ENCODE data around the gene MSRB3. TPM values are rescaled to one million over a fixed set of nuclear protein-coding genes. Genes with fewer than 3 reads are reported as not detected.

MSRB3 gene
- total RNA-seq, 4 donors from 2014 or later: 12.0 to 29.2 (median 18.5) TPM

DNA sequence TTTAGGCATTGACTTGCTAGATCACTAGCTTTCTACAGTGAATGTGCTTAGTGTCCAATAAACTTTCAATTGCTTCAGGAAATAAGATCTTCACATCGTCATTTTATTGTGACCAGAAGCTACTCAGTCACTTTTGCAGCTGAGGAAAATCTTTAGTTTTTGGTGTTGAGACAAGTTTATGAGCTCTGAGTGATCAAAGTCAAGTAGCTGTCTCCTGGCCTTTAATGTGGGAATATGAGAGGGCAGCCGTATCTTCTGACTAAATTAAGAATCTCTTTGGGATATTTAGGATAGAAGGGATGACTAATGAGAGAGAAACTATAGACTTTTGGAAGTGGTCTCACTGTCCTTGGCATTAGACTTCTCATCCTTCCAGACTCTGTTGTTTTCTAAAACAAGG lies 21.6 kb downstream of the MSRB3 start:
- TF ChIP-seq, protein P1, sequence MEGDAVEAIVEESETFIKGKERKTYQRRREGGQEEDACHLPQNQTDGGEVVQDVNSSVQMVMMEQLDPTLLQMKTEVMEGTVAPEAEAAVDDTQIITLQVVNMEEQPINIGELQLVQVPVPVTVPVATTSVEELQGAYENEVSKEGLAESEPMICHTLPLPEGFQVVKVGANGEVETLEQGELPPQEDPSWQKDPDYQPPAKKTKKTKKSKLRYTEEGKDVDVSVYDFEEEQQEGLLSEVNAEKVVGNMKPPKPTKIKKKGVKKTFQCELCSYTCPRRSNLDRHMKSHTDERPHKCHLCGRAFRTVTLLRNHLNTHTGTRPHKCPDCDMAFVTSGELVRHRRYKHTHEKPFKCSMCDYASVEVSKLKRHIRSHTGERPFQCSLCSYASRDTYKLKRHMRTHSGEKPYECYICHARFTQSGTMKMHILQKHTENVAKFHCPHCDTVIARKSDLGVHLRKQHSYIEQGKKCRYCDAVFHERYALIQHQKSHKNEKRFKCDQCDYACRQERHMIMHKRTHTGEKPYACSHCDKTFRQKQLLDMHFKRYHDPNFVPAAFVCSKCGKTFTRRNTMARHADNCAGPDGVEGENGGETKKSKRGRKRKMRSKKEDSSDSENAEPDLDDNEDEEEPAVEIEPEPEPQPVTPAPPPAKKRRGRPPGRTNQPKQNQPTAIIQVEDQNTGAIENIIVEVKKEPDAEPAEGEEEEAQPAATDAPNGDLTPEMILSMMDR (IDR thresholded peaks at IDR 0.05): no peak
- no peak for TF ChIP-seq POLR2A (IDR thresholded peaks at IDR 0.05)
- Histone ChIP-seq H3K36me3 (no peaks in the 10 kb centered on the region), H3K4me3 (replicated peaks in 1 of 3) (no peak overlapping the region), H3K27ac (no peak overlapping the region), H3K9me3 (no peaks in the 10 kb centered on the region), H3K27me3 (no peaks in the 10 kb centered on the region), H3K4me1 (no peaks in the 10 kb centered on the region)
- 76 to 86% methylated on average over 2 of the region's 2 CpGs for WGBS, 2 donors
- DNase-seq: no peak
- intact Hi-C loops (cut with DNase I): no loop called here

GRCh38 chr12:65300679-65301349 lies 22.3 kb downstream of the MSRB3 start:
- TF ChIP-seq, protein P1 (IDR thresholded peaks at IDR 0.05): peak in 1 of 6 experiments; percentile 13
- TF ChIP-seq POLR2A (IDR thresholded peaks at IDR 0.05): no peak
- no peak overlapping the region for H3K27ac ChIP-seq
- no peaks in the 10 kb centered on the region for H3K4me1 ChIP-seq
- H3K36me3 ChIP-seq: no peaks in the 10 kb centered on the region
- 73 to 77% methylated on average over 3 of the region's 3 CpGs for WGBS, 2 donors
- no peak overlapping the region for H3K4me3 ChIP-seq (replicated peaks in 1 of 3)
- no peaks in the 10 kb centered on the region for H3K27me3 ChIP-seq
- DNase-seq: no peak
- intact Hi-C loops (cut with DNase I): no loop called here
- no peaks in the 10 kb centered on the region for H3K9me3 ChIP-seq

- H3K36me3 ChIP-seq: no peaks in the 10 kb centered on the region
- no peak overlapping the region for H3K4me3 ChIP-seq (replicated peaks in 1 of 3)
- TF ChIP-seq, protein P1 (IDR thresholded peaks at IDR 0.05): no peak
- no peak for TF ChIP-seq POLR2A (IDR thresholded peaks at IDR 0.05)
- WGBS, 2 donors: 74 to 79% methylated on average over 3 of the region's 3 CpGs
- H3K4me1 ChIP-seq: no peaks in the 10 kb centered on the region
- intact Hi-C loops (cut with DNase I): no loop called here
- DNase-seq: no peak
- no peaks in the 10 kb centered on the region for H3K9me3 ChIP-seq
- H3K27ac ChIP-seq: no peak overlapping the region
- H3K27me3 ChIP-seq: no peaks in the 10 kb centered on the region
These were observed 24.4 kb downstream of the MSRB3 start for GRCh38 chr12:65302891-65303290.

- Histone ChIP-seq H3K27ac (no peak overlapping the region), H3K27me3 (no peaks in the 10 kb centered on the region), H3K4me3 (replicated peaks in 1 of 3) (no peak overlapping the region), H3K36me3 (no peaks in the 10 kb centered on the region), H3K4me1 (no peaks in the 10 kb centered on the region), H3K9me3 (no peaks in the 10 kb centered on the region)
- TF ChIP-seq, protein P1 (IDR thresholded peaks at IDR 0.05): no peak
- TF ChIP-seq POLR2A (IDR thresholded peaks at IDR 0.05): no peak
- DNase-seq: no peak
- 98% methylated on average over 2 of the region's 2 CpGs for WGBS, 2 donors
- intact Hi-C loops (cut with DNase I): no loop called here
These were observed 27.0 kb downstream of the MSRB3 start for GRCh38 chr12:65305346-65305950.

All from thyroid gland (tissue), 4 donors.